Smooth muscle cell (in vitro differentiated cells): Measurements from ENCODE around the gene TCF12. TPM values are rescaled to one million over a fixed set of nuclear protein-coding genes. Genes with fewer than 3 reads are reported as not detected.

Source experiments
- DNase-seq: peaks from one replicate; lab custom pipeline; 2025; ENCODE audit not compliant: unreplicated experiment; lab: John Stamatoyannopoulos, UW
- H2AFZ ChIP-seq: fragments of 200-600 bp; sonication (generic); 2 replicates; pipeline ENCODE4 v1.6.0; 2016; ENCODE audit warnings: antibody characterized with exemption, low read depth, mild to moderate bottlenecking
- H3F3A ChIP-seq: fragments of 200-600 bp; sonication (generic); 2 replicates; pipeline ENCODE4 v1.6.0; 2017; ENCODE audit warnings: antibody characterized with exemption, low read depth
- H3K27ac ChIP-seq: fragments of 200-600 bp; sonication (generic); 2 replicates; pipeline ENCODE4 v1.5.1; 2016; ENCODE audit warnings: low read depth, mild to moderate bottlenecking
- H3K27me3 ChIP-seq: fragments of 200-600 bp; sonication (generic); 2 replicates; pipeline ENCODE4 v1.6.1; 2016; ENCODE audit warnings: low read depth, mild to moderate bottlenecking
- H3K36me3 ChIP-seq: fragments of 200-600 bp; sonication (generic); 2 replicates; pipeline ENCODE4 v1.5.1; 2016; ENCODE audit warnings: low read depth
- H3K4me1 ChIP-seq: fragments of 200-600 bp; sonication (generic); 2 replicates; pipeline ENCODE4 v1.5.1; 2016; ENCODE audit warnings: low read depth
- H3K4me2 ChIP-seq: fragments of 200-600 bp; sonication (generic); 2 replicates; pipeline ENCODE4 v1.6.0; 2016; ENCODE audit warnings: mild to moderate bottlenecking
- H3K4me3 ChIP-seq: fragments of 200-600 bp; sonication (generic); 2 replicates; pipeline ENCODE4 v1.5.1; 2016; ENCODE audit warnings: mild to moderate bottlenecking
- H3K79me2 ChIP-seq: fragments of 200-600 bp; sonication (generic); 2 replicates; pipeline ENCODE4 v1.6.0; 2016; ENCODE audit warnings: low read depth, mild to moderate bottlenecking
- H3K9ac ChIP-seq: fragments of 200-600 bp; sonication (generic); 2 replicates; pipeline ENCODE4 v1.6.0; 2016; ENCODE audit warnings: low read depth
- H3K9me3 ChIP-seq: fragments of 200-600 bp; sonication (generic); replicated peaks from 2 replicates; pipeline ENCODE4 v1.5.1; 2016; ENCODE audit warnings: low read depth
- H4K20me1 ChIP-seq: fragments of 200-600 bp; sonication (generic); 2 replicates; pipeline ENCODE4 v1.6.0; 2016; ENCODE audit warnings: low read depth
- CTCF ChIP-seq: fragments of 200-600 bp; sonication (generic); IDR thresholded peaks from 2 replicates; pipeline ENCODE4 v1.5.1; 2017; ENCODE audit warnings: borderline replicate concordance, mild to moderate bottlenecking, antibody characterized with exemption; ENCODE audit not compliant: insufficient read depth, poor library complexity, severe bottlenecking
- WGBS: methylation state at CpG from one replicate; pipeline ENCODE4 v1.1.7; 2016; ENCODE audit warnings: low lambda C conversion rate; 5-methylcytosine and 5-hydroxymethylcytosine counted together
- polyA plus RNA-seq: library from polyadenylated mRNA; unstranded; fragments of >200 nt; fragmentation: Nextera tagmentation; extraction: Ambion mirVana; gene quantifications from 2 replicates; pipeline ENCODE4 v1.2.1, GENCODE V29; 2016
- total RNA-seq: library from RNA; depleted of rRNA; stranded (reverse); fragments of >200 nt; gene quantifications from 2 replicates; pipeline ENCODE4 v1.2.3, GENCODE V29; 2014

Gene TCF12
- total and polyA plus RNA-seq, 2 experiments from 2014 or later = 54.1 to 302 TPM

DNA sequence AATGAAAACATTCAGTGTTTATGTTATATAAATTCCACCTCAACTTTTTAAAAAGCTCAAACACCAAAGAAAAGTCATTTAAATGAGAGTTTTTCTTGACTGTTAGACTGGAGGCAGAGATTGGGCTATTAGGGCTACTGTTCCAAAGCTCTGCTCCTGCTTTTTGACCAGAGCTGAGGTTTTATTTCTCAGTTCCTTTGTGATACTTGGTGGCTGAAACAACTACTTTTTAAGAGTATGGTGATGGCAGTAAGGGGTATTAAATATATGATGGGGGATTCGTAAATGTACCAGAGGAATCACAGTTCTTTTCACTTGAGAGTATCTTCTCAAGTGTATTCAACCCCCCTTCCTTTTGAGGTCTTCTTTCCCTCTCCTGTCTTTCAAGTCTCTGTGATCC is 271.8 kb downstream of the TCF12 start:
- H3K4me1 ChIP-seq = no peaks in the 10 kb centered on the region
- no peak overlapping the region for H3K27ac ChIP-seq
- H3F3A ChIP-seq = no peaks in the 10 kb centered on the region
- DNase-seq = no peak
- peaks cover 9% of the 10 kb centered on the region for H3K36me3 ChIP-seq
- no peak overlapping the region for H3K4me2 ChIP-seq
- no peak overlapping the region for H3K9ac ChIP-seq
- H3K27me3 ChIP-seq = no peaks in the 10 kb centered on the region
- WGBS = 95% methylated on average over 1 of the region's 1 CpG
- no peaks in the 10 kb centered on the region for H3K79me2 ChIP-seq
- no peaks in the 10 kb centered on the region for H4K20me1 ChIP-seq
- TF ChIP-seq CTCF = no peak
- no peak overlapping the region for H2AFZ ChIP-seq
- no peaks in the 10 kb centered on the region for H3K9me3 ChIP-seq
- no peak overlapping the region for H3K4me3 ChIP-seq

- no peaks in the 10 kb centered on the region for H3K9me3 ChIP-seq
- TF ChIP-seq CTCF = no peak
- H3K4me1 ChIP-seq = peaks cover 7% of the 10 kb centered on the region
- no peaks in the 10 kb centered on the region for H3K27me3 ChIP-seq
- no peak overlapping the region for H3K4me3 ChIP-seq
- H3K36me3 ChIP-seq = peaks cover 3% of the 10 kb centered on the region
- H3K9ac ChIP-seq = no peak overlapping the region
- no peak overlapping the region for H3K27ac ChIP-seq
- peaks cover 3% of the 10 kb centered on the region for H3K79me2 ChIP-seq
- no peak for DNase-seq
- H3F3A ChIP-seq = no peaks in the 10 kb centered on the region
- 93% methylated on average over 2 of the region's 2 CpGs for WGBS
- peaks cover 13% of the 10 kb centered on the region for H4K20me1 ChIP-seq
- H3K4me2 ChIP-seq = no peak overlapping the region
- no peak overlapping the region for H2AFZ ChIP-seq
Measured at GRCh38 chr15:57193161-57193560, 274.7 kb downstream of the TCF12 start.

- no peak overlapping the region for H3K4me3 ChIP-seq
- no peak for DNase-seq
- no peak overlapping the region for H3K27ac ChIP-seq
- no peak for TF ChIP-seq CTCF
- H3K4me2 ChIP-seq = no peak overlapping the region
- no peaks in the 10 kb centered on the region for H3K27me3 ChIP-seq
- no peaks in the 10 kb centered on the region for H3K9me3 ChIP-seq
- no peak overlapping the region for H2AFZ ChIP-seq
- 95% methylated on average over 1 of the region's 1 CpG for WGBS
- no peaks in the 10 kb centered on the region for H3F3A ChIP-seq
- H3K36me3 ChIP-seq = peaks cover 3% of the 10 kb centered on the region
- H3K79me2 ChIP-seq = peaks cover 3% of the 10 kb centered on the region
- H4K20me1 ChIP-seq = peaks cover 22% of the 10 kb centered on the region
- peaks cover 18% of the 10 kb centered on the region for H3K4me1 ChIP-seq
- H3K9ac ChIP-seq = no peak overlapping the region
Measured at GRCh38 chr15:57195326-57195725, 276.9 kb downstream of the TCF12 start.

GRCh38 chr15:57196865-57197264 is 278.4 kb downstream of the TCF12 start:
- DNase-seq = no peak
- 89% methylated on average over 1 of the region's 1 CpG for WGBS

More at GRCh38 chr15:57196865-57197264, 278.4 kb downstream of the TCF12 start:
- Histone ChIP-seq H3K4me3 (no peak overlapping the region), H2AFZ (no peak overlapping the region), H3K4me1 (peaks cover 18% of the 10 kb centered on the region), H3K9ac (no peak overlapping the region), H3K27ac (no peak overlapping the region), H3K4me2 (no peak overlapping the region), H3K36me3 (peaks cover 3% of the 10 kb centered on the region), H3K27me3 (no peaks in the 10 kb centered on the region), H4K20me1 (peaks cover 22% of the 10 kb centered on the region), H3K79me2 (peaks cover 9% of the 10 kb centered on the region), H3K9me3 (no peaks in the 10 kb centered on the region), H3F3A (no peaks in the 10 kb centered on the region)
- TF ChIP-seq CTCF = no peak
